PC-9 (cell line): ENCODE results near the gene MMP7. TPM values are rescaled to one million over a fixed set of nuclear protein-coding genes. Genes with fewer than 3 reads are reported as not detected.

Experiments
- BruUV-seq: library from RNA; stranded (reverse); fragments of 400-500 nt; replicated peaks from 2 replicates; lab custom pipeline; 2021; lab: Mats Ljungman, UMichigan
- CTCF ChIA-PET: fragments of 300-600 bp; sonication (Branson Sonifier 250); formaldehyde crosslinking; loops from one replicate; lab custom pipeline; 2022; ENCODE audit warnings: antibody characterized with exemption; lab: Charles Lee
- POLR2A ChIA-PET: fragments of 300-600 bp; sonication (Branson Sonifier 250); formaldehyde crosslinking; loops from one replicate; lab custom pipeline; 2022; ENCODE audit warnings: antibody characterized with exemption; ENCODE audit not compliant: unreplicated experiment; lab: Charles Lee
- DNase-seq, 2 experiments: peaks; one replicate each; pipeline versions ENCODE4 v3.0.0 to v3.0.0-alpha.2; 2015 to 2022; ENCODE audit warnings: mixed read lengths in 1 of 2
- H2AFZ ChIP-seq: fragments of 200-600 bp; sonication (generic); 2 replicates; pipeline ENCODE4 v1.8.1; 2017; ENCODE audit warnings: antibody characterized with exemption
- H3F3A ChIP-seq: fragments of 200-600 bp; sonication (generic); 2 replicates; pipeline ENCODE4 v1.8.1; 2017; ENCODE audit warnings: antibody characterized with exemption, mild to moderate bottlenecking, low read depth; ENCODE audit not compliant: insufficient read depth
- H3K27ac ChIP-seq: fragments of 200-600 bp; sonication (generic); 2 replicates; pipeline ENCODE4 v1.6.1; 2016; ENCODE audit warnings: mixed run types
- H3K27me3 ChIP-seq: fragments of 200-600 bp; sonication (generic); 2 replicates; pipeline ENCODE4 v1.6.1; 2016; ENCODE audit warnings: low read depth, mixed run types; ENCODE audit not compliant: insufficient read depth
- H3K36me3 ChIP-seq: fragments of 200-600 bp; sonication (generic); 2 replicates; pipeline ENCODE4 v1.6.1; 2016; ENCODE audit warnings: low read depth, mixed run types
- H3K4me1 ChIP-seq: fragments of 200-600 bp; sonication (generic); replicated peaks from 2 replicates; pipeline ENCODE4 v1.6.1; 2016; ENCODE audit warnings: mixed run types; ENCODE audit not compliant: insufficient read depth
- H3K4me2 ChIP-seq: fragments of 200-600 bp; sonication (generic); 2 replicates; pipeline ENCODE4 v1.6.1; 2017; ENCODE audit warnings: mixed run types
- H3K4me3 ChIP-seq: fragments of 200-600 bp; sonication (generic); 2 replicates; pipeline ENCODE4 v1.6.1; 2016; ENCODE audit warnings: mixed run types
- H3K79me2 ChIP-seq: fragments of 200-600 bp; sonication (generic); 2 replicates; pipeline ENCODE4 v1.6.1; 2017; ENCODE audit warnings: low read depth, mixed run types
- H3K9me2 ChIP-seq: fragments of 200-600 bp; sonication (generic); 2 replicates; pipeline ENCODE4 v1.8.1; 2017; ENCODE audit warnings: mild to moderate bottlenecking; ENCODE audit not compliant: insufficient read depth
- H3K9me3 ChIP-seq: fragments of 200-600 bp; sonication (generic); 2 replicates; pipeline ENCODE4 v1.8.1; 2016; ENCODE audit warnings: low read depth; ENCODE audit not compliant: insufficient read depth
- H4K20me1 ChIP-seq: fragments of 200-600 bp; sonication (generic); 2 replicates; pipeline ENCODE4 v1.8.1; 2017; ENCODE audit not compliant: insufficient read depth
- CTCF ChIP-seq: fragments of 200-600 bp; sonication (generic); conservative IDR thresholded peaks from 2 replicates; pipeline ENCODE4 v1.6.1; 2017; ENCODE audit warnings: mixed run types, antibody characterized with exemption, mild to moderate bottlenecking, moderate library complexity
- EZH2 ChIP-seq: fragments of 200-600 bp; sonication (generic); IDR thresholded peaks from 2 replicates; pipeline ENCODE4 v1.8.0; 2017; ENCODE audit warnings: antibody characterized with exemption, low read depth
- intact Hi-C: fragments of 100-400 bp; cut with micrococcal nuclease; formaldehyde crosslinking; loops from one replicate; pipeline ENCODE4 v1.10.0; 2022; ENCODE audit not compliant: unreplicated experiment
- total RNA-seq: library from RNA; stranded (reverse); gene quantifications from 2 replicates; pipeline ENCODE4 v1.2.3, GENCODE V29; 2021

MMP7 gene
- total RNA-seq, 1 experiment from 2014 or later: 1.1 TPM

GRCh38 chr11:102482433-102482832 is 48.1 kb downstream of the MMP7 start:
- Histone ChIP-seq H3K4me3 (no peak overlapping the region), H4K20me1 (no peaks in the 10 kb centered on the region), H3K4me1 (peaks cover 27% of the 10 kb centered on the region), H3K79me2 (no peaks in the 10 kb centered on the region), H2AFZ (peak overlapping the region; percentile 23; the same call in 1 of the 2 replicates), H3K9me3 (no peaks in the 10 kb centered on the region), H3K36me3 (no peaks in the 10 kb centered on the region), H3F3A (peaks cover 8% of the 10 kb centered on the region; the same call in 1 of the 2 replicates), H3K9me2 (no peaks in the 10 kb centered on the region), H3K27ac (no peak overlapping the region), H3K27me3 (no peaks in the 10 kb centered on the region), H3K4me2 (no peak overlapping the region)
- BruUV-seq: no TSS peak
- ChIA-PET CTCF (no interaction called here), POLR2A (no interaction called here)
- TF ChIP-seq CTCF: no peak
- TF ChIP-seq EZH2: no peak
- intact Hi-C loops: no loop called here
- no peak for DNase-seq

- no TSS peak for BruUV-seq
- POLR2A ChIA-PET: no interaction called here
Observed at GRCh38 chr11:102479733-102480132, 50.8 kb downstream of the MMP7 start.

GRCh38 chr11:102478673-102479299 is 51.8 kb downstream of the MMP7 start:
- no peak for TF ChIP-seq EZH2
- no peak for TF ChIP-seq CTCF
- Histone ChIP-seq H3K4me3 (no peak overlapping the region), H3K27ac (0 out of 2 replicates have a peak overlapping the region, but pooled peaks have one; percentile 23), H3K4me1 (peaks cover 39% of the 10 kb centered on the region), H3K27me3 (no peaks in the 10 kb centered on the region), H3K36me3 (no peaks in the 10 kb centered on the region), H3K79me2 (no peaks in the 10 kb centered on the region), H4K20me1 (no peaks in the 10 kb centered on the region), H3K9me2 (no peaks in the 10 kb centered on the region), H3K4me2 (0 out of 2 replicates have a peak overlapping the region, but pooled peaks have one; percentile 3), H2AFZ (0 out of 2 replicates have a peak overlapping the region, but pooled peaks have one; percentile 2), H3K9me3 (no peaks in the 10 kb centered on the region), H3F3A (peaks cover 8% of the 10 kb centered on the region)
- intact Hi-C loops: no loop called here
- ChIA-PET CTCF (interaction anchor here (1.2 kb wide), 1 partner anchor 88 kb away, joined by 7 read pairs; no protein-coding TSS in a partner anchor), POLR2A (no interaction called here)
- no TSS peak for BruUV-seq
- peak in 1 of 2 experiments; percentile 57 for DNase-seq

More at GRCh38 chr11:102479733-102480132, 50.8 kb downstream of the MMP7 start:
- Histone ChIP-seq H2AFZ (no peak overlapping the region), H3K36me3 (no peaks in the 10 kb centered on the region), H3K9me3 (no peaks in the 10 kb centered on the region), H3K79me2 (no peaks in the 10 kb centered on the region), H3K4me3 (no peak overlapping the region), H3K4me2 (no peak overlapping the region), H3K9me2 (no peaks in the 10 kb centered on the region), H3K27me3 (no peaks in the 10 kb centered on the region), H3F3A (peaks cover 8% of the 10 kb centered on the region), H3K27ac (no peak overlapping the region), H3K4me1 (peaks cover 39% of the 10 kb centered on the region), H4K20me1 (no peaks in the 10 kb centered on the region)
- TF ChIP-seq CTCF: no peak
- TF ChIP-seq EZH2: no peak
- DNase-seq: no peak
- CTCF ChIA-PET: interaction anchor here (1.2 kb wide), 1 partner anchor 89 kb away, joined by 7 read pairs; no protein-coding TSS in a partner anchor
- intact Hi-C loops: no loop called here
